IPS-11a (cell line): Measurements from ENCODE around the gene DYNC2LI1.

Experiments
- H3K4me3 ChIP-seq: one replicate; pipeline ENCODE4 v1.5.1; 2013; ENCODE audit warnings: low read depth, low read length, control low read depth

Gene DYNC2LI1

GRCh38 chr2:43762286-43762685 is 11.6 kb upstream of the DYNC2LI1 start:
- H3K4me3 ChIP-seq: no peak overlapping the region

- no peak overlapping the region for H3K4me3 ChIP-seq
These were observed 10.7 kb upstream of the DYNC2LI1 start for GRCh38 chr2:43763091-43763490.

GRCh38 chr2:43764086-43764705 is 9.6 kb upstream of the DYNC2LI1 start:
- no peak overlapping the region for H3K4me3 ChIP-seq

- H3K4me3 ChIP-seq: no peak overlapping the region
These were observed 7.8 kb upstream of the DYNC2LI1 start for GRCh38 chr2:43766006-43766405.

GRCh38 chr2:43774617-43775016 is 778 bp downstream of the DYNC2LI1 start:
- H3K4me3 ChIP-seq: peak overlapping the region; percentile 79

DNA sequence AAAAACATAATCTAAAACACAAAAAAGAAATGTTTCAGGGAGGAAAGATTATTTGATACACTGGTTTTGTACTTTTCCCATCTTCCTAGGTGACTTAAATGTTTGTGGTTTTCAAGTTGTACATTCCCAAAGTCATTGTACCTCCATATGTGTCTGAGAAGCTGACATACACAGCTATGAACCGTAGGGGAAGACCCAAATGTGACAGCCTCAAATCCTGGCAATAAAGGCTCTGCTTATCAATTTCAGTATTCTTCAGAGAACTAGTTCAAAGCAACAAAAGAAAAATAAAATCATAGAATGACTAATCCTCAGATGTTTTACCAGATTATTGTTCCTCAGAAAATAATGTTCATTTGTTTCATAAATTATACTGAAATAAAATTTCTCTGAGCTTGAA is 2.5 kb downstream of the DYNC2LI1 start:
- no peak overlapping the region for H3K4me3 ChIP-seq

GRCh38 chr2:43777306-43777926 is 3.6 kb downstream of the DYNC2LI1 start:
- no peak overlapping the region for H3K4me3 ChIP-seq

- H3K4me3 ChIP-seq: no peak overlapping the region
These were observed 4.4 kb downstream of the DYNC2LI1 start for GRCh38 chr2:43778233-43778632.

- H3K4me3 ChIP-seq: no peak overlapping the region
These were observed 14.1 kb downstream of the DYNC2LI1 start for GRCh38 chr2:43787895-43788294.

- no peak overlapping the region for H3K4me3 ChIP-seq
These were observed 14.8 kb downstream of the DYNC2LI1 start for GRCh38 chr2:43788646-43789045.

DNA sequence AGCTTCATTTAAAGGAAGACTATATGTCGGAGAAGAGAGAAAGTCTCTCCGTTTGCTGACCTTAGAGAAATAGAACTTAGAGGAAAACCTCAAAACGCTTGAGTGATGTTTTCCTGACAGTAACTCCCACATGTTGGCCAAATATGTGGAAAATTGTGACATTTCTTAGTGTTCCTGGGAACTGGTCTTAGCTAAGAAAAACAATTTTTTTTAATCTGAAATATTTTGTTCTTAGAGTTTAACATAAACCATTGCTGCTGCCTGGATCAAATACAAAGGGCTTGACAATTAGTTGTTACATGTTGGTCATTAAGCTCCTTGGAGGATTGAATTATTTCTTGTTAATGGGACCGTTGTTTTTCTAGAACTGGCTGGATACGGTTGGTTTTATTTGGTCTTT is 16.3 kb downstream of the DYNC2LI1 start:
- H3K4me3 ChIP-seq: no peak overlapping the region

DNA sequence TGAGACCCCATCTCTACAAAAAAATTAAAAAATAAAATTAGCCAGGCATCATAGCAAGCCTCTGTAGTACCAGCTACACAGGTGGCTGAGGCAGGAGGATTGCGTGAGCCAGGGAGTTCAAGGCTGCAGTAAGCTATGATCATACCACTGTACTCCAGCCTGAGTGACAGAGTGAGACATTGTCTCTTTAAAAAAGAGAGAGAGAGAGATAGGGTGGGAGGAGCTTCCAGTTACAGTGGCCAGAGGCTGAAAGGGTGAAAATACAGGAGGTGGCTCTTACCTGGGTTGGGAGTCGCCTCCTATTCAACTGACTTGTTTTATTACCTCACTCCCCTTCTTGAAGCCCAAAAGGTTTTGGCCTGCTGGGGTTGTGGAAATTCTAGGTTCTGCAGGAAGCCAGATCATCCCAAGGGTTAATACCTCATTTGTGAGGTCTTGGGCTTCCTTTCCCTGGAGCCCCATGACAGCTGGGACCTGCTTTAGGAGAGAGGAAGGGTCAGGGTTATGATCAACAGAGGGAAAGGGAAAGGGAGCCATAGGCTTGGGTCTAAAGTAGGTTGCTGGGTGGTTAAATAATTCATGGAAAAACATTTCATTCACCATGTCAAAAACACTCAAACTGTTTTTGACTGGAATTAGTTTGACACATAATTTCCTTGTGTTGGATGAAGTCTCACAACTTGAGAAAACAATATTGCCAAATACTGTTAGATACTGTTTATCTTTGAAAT is 17.4 kb downstream of the DYNC2LI1 start:
- no peak overlapping the region for H3K4me3 ChIP-seq

DNA sequence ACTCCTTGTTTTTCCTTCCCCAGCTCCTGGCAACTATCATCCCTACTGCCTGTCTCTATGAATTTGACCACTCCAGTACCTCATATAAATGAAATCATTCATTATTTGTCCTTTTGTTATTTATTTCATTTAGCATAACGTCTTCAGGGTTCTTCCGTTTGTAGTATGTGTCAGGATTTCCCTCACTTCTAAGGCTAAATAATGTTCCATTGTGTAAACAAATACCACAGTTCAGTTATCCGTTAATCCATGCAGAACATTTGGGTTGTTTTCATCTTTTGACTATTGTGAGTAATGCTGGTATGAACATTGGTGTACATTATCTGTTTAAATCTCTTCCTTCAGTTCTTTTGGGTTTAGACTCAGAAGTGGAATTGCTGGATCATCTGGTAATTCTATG is 18.8 kb downstream of the DYNC2LI1 start:
- no peak overlapping the region for H3K4me3 ChIP-seq

DNA sequence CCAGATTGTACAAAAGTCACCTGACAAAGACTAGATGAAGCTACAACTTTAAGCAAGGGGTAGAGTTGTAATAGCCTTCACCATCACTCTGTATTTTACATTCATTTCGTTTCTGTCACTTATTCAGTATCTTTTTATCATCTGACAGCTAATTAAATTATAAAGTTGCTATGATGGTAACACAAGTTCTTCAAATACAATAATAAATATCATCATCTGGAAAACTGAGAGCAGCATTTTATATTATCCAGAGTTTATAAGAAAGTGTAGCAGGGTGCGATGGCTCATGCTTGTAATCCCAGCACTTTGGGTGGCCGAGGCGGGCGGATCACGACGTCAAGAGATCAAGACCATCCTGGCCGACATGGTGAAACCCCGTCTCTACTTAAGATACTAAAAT is 21.1 kb downstream of the DYNC2LI1 start:
- H3K4me3 ChIP-seq: no peak overlapping the region

DNA sequence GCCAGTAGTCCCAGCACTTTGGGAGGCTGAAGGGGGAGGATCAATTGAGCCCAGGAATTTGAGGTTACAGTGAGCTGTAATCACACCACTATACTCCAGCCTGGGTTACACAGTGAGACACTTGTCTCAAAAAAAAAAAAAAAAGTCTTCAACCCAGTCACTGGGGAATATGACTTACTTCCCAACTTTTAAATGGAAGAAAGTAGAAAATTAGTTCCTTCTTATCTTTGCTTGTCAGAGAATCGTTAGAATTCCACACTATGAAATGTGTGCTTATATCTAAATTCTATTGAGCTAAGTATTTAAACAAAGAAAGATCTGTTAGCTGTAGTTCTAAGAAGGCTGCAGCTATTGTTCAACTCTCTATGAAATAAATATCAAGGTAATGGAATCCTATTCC is 22.4 kb downstream of the DYNC2LI1 start:
- H3K4me3 ChIP-seq: no peak overlapping the region

GRCh38 chr2:43798300-43798699 is 24.5 kb downstream of the DYNC2LI1 start:
- H3K4me3 ChIP-seq: no peak overlapping the region

DNA sequence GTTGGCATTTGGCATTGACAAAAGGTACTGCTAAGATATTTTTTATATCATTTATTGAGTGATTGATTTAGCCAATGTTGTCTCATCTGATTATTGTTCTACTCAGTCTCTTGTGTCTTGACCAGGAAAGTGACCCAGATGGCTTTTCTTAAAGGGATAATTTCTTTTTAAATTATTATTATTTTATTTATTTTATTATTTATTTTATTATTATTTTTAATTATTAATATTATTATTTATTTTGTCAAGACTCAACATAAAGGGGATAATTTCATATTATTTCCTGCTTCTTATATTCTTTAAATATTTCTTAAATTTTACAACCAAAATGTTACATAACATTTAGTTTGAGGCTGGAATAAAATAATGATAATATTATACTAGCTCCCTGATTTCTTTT is 27.1 kb downstream of the DYNC2LI1 start:
- H3K4me3 ChIP-seq: no peak overlapping the region

GRCh38 chr2:43802135-43802534 is 28.3 kb downstream of the DYNC2LI1 start:
- no peak overlapping the region for H3K4me3 ChIP-seq

DNA sequence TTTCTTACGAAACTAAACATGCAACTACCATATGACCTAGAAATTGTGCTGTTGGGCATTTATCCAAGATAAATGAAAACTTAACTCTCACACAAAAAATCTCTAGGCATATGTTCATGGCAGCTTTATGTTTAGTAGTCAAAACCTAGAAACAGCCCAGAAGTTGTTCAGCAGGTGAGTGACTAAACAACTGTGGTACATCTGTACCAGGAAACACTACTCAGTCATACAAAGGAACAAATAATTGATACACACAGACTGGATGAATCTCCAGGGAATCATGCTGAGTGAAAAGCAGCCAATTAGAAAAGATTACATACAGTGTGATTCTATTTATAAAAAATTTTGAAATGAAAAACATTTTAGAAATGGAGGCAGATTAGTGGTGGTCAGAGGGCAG is 29.3 kb downstream of the DYNC2LI1 start:
- H3K4me3 ChIP-seq: no peak overlapping the region

DNA sequence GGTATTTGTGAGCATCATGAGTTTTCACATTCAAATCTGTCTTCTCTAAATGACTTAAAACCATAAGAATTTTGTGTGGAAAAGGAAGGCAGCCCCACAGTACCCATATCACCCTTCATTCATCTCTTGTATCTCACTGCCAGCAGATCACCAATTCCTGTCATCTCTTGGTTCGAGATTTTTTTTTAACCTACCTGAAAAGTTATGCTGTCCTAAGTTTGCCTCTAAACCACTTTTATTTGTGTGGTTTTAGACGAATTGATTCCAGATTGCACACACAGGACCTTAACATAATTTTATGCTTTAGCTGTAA is 32.8 kb downstream of the DYNC2LI1 start:
- no peak overlapping the region for H3K4me3 ChIP-seq

- H3K4me3 ChIP-seq: no peak overlapping the region
These were observed 36.6 kb downstream of the DYNC2LI1 start for GRCh38 chr2:43810452-43810851.

DNA sequence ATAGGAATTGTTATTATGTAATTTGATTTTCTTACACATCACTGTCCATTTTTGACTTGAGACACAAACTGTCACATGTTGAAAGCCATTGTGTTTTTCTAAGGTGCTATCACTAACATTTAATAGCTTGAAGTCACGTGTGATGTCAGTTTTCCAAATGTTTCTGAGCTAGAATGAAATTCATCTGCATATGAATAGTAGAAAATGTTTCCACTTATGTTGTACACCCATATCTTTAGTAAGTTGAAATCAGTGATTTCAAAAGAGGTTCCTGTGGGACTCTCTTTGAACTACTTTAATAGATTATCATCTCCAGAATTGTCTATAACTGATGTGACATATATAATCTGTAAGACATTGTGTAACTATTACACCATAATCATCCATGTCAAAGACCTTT is 37.0 kb downstream of the DYNC2LI1 start:
- H3K4me3 ChIP-seq: no peak overlapping the region

- no peak overlapping the region for H3K4me3 ChIP-seq
These were observed 38.2 kb downstream of the DYNC2LI1 start for GRCh38 chr2:43812006-43812405.
